Lung microvascular endothelial cell (primary cell): ENCODE results near the gene THAP7. TPM values are rescaled to one million over a fixed set of nuclear protein-coding genes. Genes with fewer than 3 reads are reported as not detected.
A peak's percentile ranks its signal among the peaks of the same experiment; 100 is the strongest.

Source experiments
- DNase-seq, 2 donors: peaks; one replicate each; pipeline versions ENCODE4 v3.0.0 to v3.0.0-alpha.2; 2010; ENCODE audit warnings: low read depth in 2 of 2
- total RNA-seq: library from RNA; depleted of rRNA; stranded (reverse); fragments of >200 nt; gene quantifications from 2 replicates; pipeline ENCODE4 v1.2.1, GENCODE V29; 2014

The THAP7 gene
- total RNA-seq, 1 donor from 2014 or later: 14.9 TPM

GRCh38 chr22:21031545-21032036 is 29.7 kb upstream of the THAP7 start:
- no peak for DNase-seq

GRCh38 chr22:21030621-21031544 is 29.0 kb upstream of the THAP7 start:
- DNase-seq: no peak

- no peak for DNase-seq
Observed at GRCh38 chr22:21030032-21030431, 28.1 kb upstream of the THAP7 start.

DNA sequence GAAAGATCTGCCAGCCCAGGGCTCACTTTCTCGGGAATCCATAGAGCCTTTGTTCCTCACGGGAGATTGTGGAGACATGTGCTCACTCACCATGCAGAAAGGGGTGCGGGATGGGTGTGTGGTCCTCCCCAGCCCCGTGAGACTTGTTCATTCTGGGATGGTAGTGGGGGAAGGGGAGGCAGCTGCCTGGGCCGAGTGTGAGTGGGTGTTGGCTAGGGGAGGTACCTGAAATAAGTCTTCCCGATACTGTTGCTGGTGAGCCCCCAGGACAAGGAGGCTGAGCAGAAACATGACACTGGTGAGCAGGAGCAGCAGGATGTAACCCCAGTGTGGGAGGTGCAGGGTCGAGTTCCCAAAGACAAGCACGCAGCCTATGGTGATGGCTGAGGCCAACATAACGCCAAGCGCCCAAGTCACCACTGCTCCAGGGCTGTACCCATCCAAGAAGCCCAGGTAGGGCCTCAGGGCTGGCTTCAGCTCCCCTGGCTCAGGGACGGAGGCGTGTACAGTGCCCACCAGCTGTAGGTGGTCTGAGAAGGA is 27.6 kb upstream of the THAP7 start:
- no peak for DNase-seq

DNA sequence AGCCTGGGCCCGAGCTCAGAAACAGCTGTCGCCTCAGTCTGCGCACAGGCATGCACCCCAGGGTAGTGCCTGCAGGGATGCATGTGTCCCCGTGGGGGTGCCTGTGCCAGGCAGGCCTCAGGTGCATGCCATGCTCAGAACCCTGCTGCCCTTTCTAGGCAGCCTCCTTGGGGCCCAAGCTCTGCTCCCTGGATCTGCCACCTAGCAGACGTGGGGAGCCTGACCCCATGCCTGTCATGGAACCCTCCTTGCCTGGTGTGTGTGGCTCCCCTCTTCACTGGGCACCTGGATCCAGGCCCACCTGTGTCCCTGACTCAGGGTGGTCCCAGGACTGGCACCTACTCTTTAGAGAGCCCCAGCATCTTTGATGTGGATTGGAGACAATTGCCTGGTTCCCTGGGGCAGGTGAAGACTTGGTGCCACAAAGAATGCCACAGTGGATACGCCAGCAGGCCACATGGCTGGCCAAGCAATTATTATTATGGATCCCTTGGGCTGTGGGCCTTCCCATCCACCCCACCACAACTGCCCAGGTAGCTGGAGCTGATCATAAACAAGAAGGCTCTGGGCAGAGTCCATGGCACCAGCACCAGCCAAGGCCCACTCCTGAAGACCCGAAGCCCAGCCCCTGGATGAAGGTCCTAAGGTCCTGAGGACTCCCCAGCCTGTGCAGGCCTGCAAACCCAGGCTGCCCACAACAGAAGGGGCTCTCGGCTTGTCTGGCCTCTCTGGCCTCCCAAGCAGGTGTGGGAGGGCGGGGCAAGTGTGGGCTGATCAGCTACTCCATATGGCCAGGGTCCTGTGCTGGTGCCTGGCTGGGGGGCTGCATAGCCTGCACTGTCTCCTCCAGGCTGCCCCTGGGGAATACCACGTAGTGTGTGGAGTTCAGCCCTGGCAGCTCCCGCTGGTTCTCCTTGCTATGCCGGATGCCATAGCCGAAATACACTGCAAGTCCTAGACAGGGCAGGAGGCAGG is 26.6 kb upstream of the THAP7 start:
- no peak for DNase-seq

DNA sequence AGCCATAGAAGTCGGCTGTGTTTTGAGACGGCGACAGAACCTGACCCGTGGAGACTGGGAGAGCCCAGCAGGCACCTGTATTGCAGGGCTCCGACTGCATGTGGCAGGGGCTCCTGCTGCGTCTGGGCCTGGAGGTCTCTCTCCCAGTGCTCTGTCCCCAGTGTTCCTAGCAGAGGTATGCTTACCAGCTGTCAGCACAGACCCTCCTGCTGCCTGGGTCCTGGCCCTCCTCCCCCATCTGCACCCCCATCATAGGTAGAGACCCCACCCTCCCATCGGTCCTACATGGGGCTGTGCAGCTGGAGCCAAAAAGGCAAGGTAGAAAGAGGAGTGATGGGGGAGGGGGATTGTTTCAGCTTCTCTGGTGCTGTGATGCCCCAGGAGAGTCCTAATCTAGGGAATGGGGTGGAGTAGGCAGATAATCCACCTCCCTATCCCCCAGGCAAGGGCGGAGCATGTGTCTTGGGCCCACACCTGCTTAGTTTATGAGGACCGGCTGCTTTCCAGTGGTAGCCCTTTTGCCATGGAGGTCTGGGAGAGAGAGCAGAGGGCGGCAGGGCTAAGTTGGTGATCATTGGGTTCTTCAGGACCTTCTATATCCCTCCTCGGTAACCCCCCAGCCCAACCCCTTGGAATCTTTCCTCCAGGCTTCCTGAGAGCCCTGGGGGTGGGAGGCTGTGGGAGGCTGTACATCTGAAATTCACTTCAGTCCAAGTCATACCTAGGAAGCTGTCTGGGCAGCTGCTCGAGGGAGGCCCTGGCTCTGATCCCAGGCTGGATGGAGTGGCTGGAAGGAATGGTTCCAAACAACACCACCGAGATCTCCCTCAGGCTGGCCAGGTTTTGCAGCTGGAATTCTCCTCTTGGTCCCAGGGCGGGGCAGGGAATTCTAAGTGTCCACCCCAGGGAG is 25.1 kb upstream of the THAP7 start:
- DNase-seq: no peak

DNA sequence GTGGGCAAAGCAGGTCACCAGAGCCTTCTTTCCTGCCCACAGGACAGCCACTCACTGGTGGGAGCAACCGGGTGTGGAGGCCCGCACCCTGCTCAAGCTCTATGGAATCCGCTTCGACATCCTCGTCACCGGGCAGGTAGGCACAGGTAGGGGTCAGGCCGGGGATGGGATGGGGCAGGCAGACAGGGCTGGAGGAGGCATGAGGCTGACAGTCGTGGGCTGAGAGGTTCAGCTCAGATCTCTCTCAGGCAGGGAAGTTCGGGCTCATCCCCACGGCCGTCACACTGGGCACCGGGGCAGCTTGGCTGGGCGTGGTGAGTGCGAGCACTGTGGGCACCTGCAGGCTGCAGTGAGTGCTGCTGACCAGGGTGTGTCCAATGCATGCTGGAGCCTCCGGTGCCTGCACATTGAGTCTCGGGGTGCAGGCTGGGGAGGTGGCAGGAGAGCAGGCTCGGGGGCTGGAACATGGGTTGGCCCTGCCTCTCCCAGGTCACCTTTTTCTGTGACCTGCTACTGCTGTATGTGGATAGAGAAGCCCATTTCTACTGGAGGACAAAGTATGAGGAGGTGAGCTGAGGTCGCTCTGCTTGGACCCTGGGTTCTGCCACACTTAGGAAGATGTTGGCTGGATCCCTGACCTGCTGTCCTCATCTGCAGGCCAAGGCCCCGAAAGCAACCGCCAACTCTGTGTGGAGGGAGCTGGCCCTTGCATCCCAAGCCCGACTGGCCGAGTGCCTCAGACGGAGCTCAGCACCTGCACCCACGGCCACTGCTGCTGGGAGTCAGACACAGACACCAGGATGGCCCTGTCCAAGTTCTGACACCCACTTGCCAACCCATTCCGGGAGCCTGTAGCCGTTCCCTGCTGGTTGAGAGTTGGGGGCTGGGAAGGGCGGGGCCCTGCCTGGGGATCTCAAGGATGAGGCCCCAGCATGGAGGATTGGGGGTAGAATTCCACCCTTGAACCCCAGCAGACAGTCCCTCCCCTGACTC is 24.1 kb upstream of the THAP7 start:
- no peak for DNase-seq

DNA sequence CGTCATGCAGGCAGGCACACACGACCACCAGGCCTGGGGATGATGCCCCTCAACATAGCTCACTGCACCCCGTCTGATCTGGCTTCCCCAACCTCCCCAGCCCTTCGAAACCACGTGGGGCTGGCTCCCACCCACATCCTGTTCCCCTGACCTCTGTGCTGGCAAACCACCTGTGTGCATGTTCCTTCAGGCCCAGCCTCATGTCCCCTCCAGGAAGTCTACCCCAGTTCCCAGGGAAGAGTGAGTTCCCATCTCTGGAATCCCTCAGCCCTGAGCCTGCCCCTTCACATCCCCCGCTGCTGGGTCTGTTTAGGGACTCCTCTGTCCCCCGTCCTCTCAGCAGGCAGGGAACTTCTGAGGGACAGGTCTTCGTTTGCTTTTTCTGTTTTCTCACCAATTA is 23.3 kb upstream of the THAP7 start:
- no peak for DNase-seq

GRCh38 chr22:21022955-21023614 is 21.2 kb upstream of the THAP7 start:
- no peak for DNase-seq

- DNase-seq: no peak
Observed at GRCh38 chr22:21022507-21022906, 20.6 kb upstream of the THAP7 start.

DNA sequence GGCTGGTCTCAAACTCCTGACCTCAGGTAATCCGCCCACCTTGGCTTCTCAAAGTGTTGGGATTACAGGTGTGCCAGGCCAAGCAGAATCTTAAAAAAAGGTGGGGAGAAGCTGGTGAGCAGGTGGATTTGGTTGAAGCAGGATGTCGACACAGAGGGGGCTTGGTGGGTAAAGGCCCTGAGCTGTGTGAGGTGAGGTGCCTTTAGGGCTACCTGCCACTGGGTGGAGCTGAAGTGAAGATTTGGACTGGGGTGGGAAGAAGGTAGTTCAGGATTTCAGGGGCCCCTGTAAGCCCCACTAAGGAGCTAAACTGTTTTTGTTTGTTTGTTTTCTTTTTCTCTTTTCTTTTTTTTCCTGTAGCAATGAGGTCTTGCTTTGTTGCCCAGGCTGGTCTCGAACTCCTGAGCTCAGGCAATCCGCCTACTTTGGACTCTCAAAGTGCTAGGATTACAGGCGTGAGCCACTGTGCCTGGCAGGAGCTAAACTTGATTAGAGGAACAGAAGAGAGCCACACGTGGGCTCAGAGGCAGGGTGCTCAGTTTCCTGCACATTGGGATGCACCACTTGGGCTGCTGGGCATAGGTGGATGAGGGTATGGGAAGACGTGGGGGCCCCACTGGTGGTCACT is 19.0 kb upstream of the THAP7 start:
- no peak for DNase-seq

DNA sequence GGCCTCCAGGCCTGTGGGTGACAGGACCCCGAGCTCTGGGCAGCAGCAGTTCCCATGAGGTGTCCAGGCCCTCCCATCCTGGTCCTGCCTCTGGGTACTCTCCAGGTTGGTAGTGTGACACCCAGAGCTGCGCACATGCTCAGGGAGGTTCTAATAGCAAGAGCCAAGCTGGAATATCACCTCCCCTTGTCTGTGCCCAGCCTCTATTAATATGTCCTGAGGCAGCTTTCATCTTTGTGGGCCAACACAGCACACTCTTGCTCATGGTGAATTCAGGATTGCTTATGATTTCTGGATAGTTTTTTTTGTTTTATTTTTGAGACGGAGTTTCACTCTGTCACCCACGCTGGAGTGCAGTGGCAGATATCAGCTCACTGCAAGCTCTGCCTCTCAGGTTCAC is 16.4 kb upstream of the THAP7 start:
- no peak for DNase-seq

- no peak for DNase-seq
Observed at GRCh38 chr22:21016644-21017420, 14.9 kb upstream of the THAP7 start.

- no peak for DNase-seq
Observed at GRCh38 chr22:21015466-21016006, 13.6 kb upstream of the THAP7 start.

DNA sequence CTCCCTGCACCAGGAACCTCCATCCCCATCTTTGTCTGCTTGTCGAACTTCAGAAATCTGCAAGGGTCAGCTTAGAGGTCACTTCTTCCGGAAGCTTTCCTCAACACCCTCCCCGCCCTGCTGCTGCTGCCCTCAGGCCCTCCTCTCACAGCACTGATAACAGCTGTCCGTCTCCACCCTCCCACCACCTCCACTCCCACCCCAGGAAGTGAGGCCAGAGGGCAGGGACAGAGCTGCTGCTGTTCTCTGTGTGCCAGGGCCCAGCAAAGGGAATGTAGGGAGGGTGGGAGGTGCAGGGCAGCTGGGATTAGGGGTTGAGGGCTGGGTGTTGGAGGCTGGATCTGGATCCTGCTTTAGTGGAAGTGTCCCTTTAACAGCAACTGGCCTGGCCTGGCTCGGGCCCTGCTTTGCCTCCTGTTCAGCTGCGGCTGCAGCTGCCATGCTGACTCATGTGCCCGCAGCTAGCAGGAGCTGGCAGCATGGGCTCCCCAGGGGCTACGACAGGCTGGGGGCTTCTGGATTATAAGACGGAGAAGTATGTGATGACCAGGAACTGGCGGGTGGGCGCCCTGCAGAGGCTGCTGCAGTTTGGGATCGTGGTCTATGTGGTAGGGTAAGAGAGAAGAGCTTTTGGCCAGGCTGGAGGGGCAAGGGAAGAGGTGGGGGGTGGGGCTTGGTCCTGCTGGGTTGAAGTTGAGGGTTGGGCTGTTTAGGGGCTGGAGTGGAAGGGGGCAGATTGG is 13.0 kb upstream of the THAP7 start, which contains the start of gene P2RX6:
Gene P2RX6, plus strand, starts transcription at position 440 of the 740 bp plus-strand sequence. Its CDS starts 10 bp downstream, at position 450.
- DNase-seq: no peak

DNA sequence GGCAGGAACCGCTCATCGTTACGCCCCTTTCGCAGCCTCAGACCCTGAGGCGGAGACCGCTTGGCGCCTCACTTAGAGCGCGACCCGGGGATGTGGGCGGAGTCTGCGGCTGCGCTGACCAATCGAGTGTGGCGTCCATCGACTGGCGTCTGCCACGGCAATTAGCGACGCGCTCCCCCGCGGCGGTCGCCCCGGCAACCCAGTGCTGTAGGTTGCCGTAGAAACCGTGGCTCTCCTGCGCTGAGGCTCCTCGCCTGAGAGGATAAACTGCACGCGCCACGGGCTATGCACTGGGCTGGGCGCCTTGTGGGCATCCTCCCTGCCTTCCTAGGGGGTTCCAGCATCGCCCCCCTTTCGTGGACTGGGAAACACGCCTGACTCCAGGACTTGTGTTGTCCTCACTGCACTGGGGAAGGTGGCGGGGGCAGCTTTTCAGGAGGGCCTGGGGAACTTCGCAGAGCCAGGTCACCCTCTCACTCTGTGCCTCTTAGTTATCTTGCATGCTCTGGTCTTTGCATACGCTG is 12.3 kb upstream of the THAP7 start:
- DNase-seq: peak; percentile 89 to 90
